HepG2 (cell line): Measurements from ENCODE around the gene L3MBTL1. TPM values are rescaled to one million over a fixed set of nuclear protein-coding genes. Genes with fewer than 3 reads are reported as not detected.

Experiments
- ATF6 ChIP-seq: sonication (generic); formaldehyde crosslinking; conservative IDR thresholded peaks from 2 replicates; pipeline ENCODE4 v1.4.0; 2020; ENCODE audit warnings: missing genetic modification reagents
- ELF3 ChIP-seq: IDR thresholded peaks from 2 replicates; pipeline ENCODE4 v1.6.1; 2016; ENCODE audit warnings: missing genetic modification reagents, missing compliant biosample characterization
- GMEB2 ChIP-seq: IDR thresholded peaks from 2 replicates; pipeline ENCODE4 v1.6.1; 2016; ENCODE audit warnings: missing biosample characterization, missing genetic modification reagents, low read depth
- JARID2 ChIP-seq: sonication (generic); formaldehyde crosslinking; IDR thresholded peaks from 2 replicates; pipeline ENCODE4 v1.8.1; 2023; ENCODE audit warnings: missing genetic modification reagents, inconsistent platforms; ENCODE audit not compliant: insufficient replicate concordance
- KLF6 ChIP-seq: IDR thresholded peaks from 2 replicates; pipeline ENCODE4 v1.8.0; 2016; ENCODE audit warnings: missing biosample characterization, missing genetic modification reagents
- MATR3 ChIP-seq: sonication (generic); formaldehyde crosslinking; IDR thresholded peaks from 2 replicates; pipeline ENCODE4 v1.4.0; 2020; ENCODE audit warnings: missing genetic modification reagents
- NPAS2 ChIP-seq: sonication (generic); formaldehyde crosslinking; IDR thresholded peaks from 2 replicates; pipeline ENCODE4 v1.8.0; 2022; ENCODE audit warnings: mild to moderate bottlenecking, missing genetic modification reagents, borderline replicate concordance
- PRPF4 ChIP-seq: fragments of 200-400 bp; formaldehyde crosslinking; IDR thresholded peaks from 2 replicates; pipeline ENCODE4 v1.6.1; 2016; ENCODE audit warnings: low read length, low read depth; ENCODE audit not compliant: poor library complexity, severe bottlenecking
- RNF2 ChIP-seq: fragments of 450-650 bp; conservative IDR thresholded peaks from 2 replicates; pipeline ENCODE4 v1.6.1; 2016; ENCODE audit warnings: low read depth
- ZMYM3 ChIP-seq: sonication (generic); formaldehyde crosslinking; IDR thresholded peaks from 2 replicates; pipeline ENCODE4 v1.5.1; 2020; ENCODE audit warnings: mild to moderate bottlenecking, missing genetic modification reagents
- ZNF138 ChIP-seq: sonication (generic); formaldehyde crosslinking; IDR thresholded peaks from 2 replicates; pipeline ENCODE4 v1.5.0; 2020; ENCODE audit warnings: mild to moderate bottlenecking, low read depth, missing genetic modification reagents
- ZNF274 ChIP-seq: sonication (generic); formaldehyde crosslinking; IDR thresholded peaks from 2 replicates; pipeline ENCODE4 v1.5.1; 2020; ENCODE audit warnings: mild to moderate bottlenecking, missing genetic modification reagents
- ZNF431 ChIP-seq: sonication (generic); formaldehyde crosslinking; IDR thresholded peaks from 2 replicates; pipeline ENCODE4 v1.9.0; 2022; ENCODE audit warnings: missing genetic modification reagents, low read depth, mild to moderate bottlenecking, borderline replicate concordance
- ZNF547 ChIP-seq: sonication (generic); formaldehyde crosslinking; IDR thresholded peaks from 2 replicates; pipeline ENCODE4 v1.5.1; 2020; ENCODE audit warnings: mild to moderate bottlenecking, missing genetic modification reagents
- ZNF83 ChIP-seq: sonication (generic); formaldehyde crosslinking; IDR thresholded peaks from 2 replicates; pipeline ENCODE4 v1.4.0; 2020; ENCODE audit warnings: missing genetic modification reagents, mild to moderate bottlenecking, borderline replicate concordance
- polyA plus RNA-seq, 8 experiments: library from polyadenylated mRNA; depleted of rRNA in 3 of 8; stranded (reverse) in 7 of 8; unstranded in 1 of 8; fragments of >200 nt; fragmentation: Illumina TruSeq in 4 of 8; extraction: Trizol in 4 of 8; gene quantifications; 2 replicates each; pipeline versions ENCODE4 v1.2.1 to v1.2.3, GENCODE V29; 2011 to 2016; ENCODE audit warnings: low read depth in 4 of 8, missing spikeins in 1 of 8, mixed read lengths in 1 of 8; ENCODE audit not compliant: insufficient read depth in 1 of 8
- total RNA-seq, 5 experiments: library from RNA; depleted of rRNA; stranded (reverse); fragments of >200 nt; fragmentation: Illumina TruSeq; extraction: Trizol; gene quantifications; 2 replicates each; pipeline ENCODE4 v1.2.3, GENCODE V29; 2016; ENCODE audit warnings: low read depth in 1 of 5
- TF ChIP-seq, protein P1 (sequence below): sonication (generic); formaldehyde crosslinking; IDR thresholded peaks from 2 replicates; pipeline ENCODE4 v1.4.0; 2020; ENCODE audit warnings: mild to moderate bottlenecking, missing genetic modification reagents, borderline replicate concordance
- TF ChIP-seq, protein P2 (sequence below): sonication (generic); formaldehyde crosslinking; IDR thresholded peaks from 2 replicates; pipeline ENCODE4 v1.5.0; 2020; ENCODE audit warnings: mild to moderate bottlenecking, missing genetic modification reagents
- TF ChIP-seq, protein P3 (sequence below): sonication (generic); formaldehyde crosslinking; IDR thresholded peaks from 2 replicates; pipeline ENCODE4 v1.4.0; 2020; ENCODE audit warnings: mild to moderate bottlenecking, missing genetic modification reagents

The L3MBTL1 gene
- total and polyA plus RNA-seq, 2 of the 13 experiments (the other 11 are each of a cell fraction or from before 2014, with no cell fraction given) = 9.0 to 17.8 TPM

DNA sequence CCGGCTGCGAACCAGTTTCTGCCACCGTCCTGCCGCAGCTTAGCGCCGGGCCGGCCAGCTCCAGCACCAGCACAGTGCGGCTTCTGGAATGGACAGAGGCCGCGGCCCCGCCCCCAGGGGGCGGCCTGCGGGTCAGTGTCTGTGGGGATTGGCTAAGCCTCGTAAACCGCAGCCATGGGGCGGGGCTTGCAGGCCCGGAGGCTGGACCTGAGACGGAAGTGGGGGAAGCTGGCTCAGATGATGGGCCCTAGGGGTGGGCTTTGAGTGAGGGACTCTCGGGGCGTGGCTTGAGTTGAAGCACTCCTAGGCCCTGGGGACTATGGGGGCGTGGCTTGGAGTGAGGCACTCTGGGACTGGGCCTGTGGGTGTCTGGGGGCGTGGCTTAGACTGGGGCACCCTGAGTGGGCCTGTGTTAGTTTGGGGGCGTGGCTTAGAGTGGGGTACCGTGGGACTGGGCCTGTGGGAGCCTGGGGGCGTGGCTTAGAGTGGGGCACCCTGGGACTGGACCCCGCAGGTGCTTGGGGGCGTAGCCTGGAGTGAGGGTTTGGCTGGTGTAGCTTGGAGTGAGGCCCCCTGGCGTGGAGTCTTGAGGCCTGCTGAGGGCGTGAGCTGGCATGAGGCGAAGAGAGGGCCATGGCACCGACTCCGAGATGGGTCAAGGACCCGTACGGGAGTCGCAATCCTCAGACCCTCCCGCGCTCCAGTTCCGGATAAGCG, 6.6 kb downstream of the L3MBTL1 start (continued):
- TF ChIP-seq GMEB2 (CRISPR knock-in tag) = no peak
- TF ChIP-seq ATF6 (CRISPR knock-in tag) = no peak
- TF ChIP-seq ZNF547 (CRISPR knock-in tag) = no peak
- no peak for TF ChIP-seq ZNF431 (CRISPR knock-in tag)
- TF ChIP-seq RNF2 = no peak
- TF ChIP-seq, protein P1, sequence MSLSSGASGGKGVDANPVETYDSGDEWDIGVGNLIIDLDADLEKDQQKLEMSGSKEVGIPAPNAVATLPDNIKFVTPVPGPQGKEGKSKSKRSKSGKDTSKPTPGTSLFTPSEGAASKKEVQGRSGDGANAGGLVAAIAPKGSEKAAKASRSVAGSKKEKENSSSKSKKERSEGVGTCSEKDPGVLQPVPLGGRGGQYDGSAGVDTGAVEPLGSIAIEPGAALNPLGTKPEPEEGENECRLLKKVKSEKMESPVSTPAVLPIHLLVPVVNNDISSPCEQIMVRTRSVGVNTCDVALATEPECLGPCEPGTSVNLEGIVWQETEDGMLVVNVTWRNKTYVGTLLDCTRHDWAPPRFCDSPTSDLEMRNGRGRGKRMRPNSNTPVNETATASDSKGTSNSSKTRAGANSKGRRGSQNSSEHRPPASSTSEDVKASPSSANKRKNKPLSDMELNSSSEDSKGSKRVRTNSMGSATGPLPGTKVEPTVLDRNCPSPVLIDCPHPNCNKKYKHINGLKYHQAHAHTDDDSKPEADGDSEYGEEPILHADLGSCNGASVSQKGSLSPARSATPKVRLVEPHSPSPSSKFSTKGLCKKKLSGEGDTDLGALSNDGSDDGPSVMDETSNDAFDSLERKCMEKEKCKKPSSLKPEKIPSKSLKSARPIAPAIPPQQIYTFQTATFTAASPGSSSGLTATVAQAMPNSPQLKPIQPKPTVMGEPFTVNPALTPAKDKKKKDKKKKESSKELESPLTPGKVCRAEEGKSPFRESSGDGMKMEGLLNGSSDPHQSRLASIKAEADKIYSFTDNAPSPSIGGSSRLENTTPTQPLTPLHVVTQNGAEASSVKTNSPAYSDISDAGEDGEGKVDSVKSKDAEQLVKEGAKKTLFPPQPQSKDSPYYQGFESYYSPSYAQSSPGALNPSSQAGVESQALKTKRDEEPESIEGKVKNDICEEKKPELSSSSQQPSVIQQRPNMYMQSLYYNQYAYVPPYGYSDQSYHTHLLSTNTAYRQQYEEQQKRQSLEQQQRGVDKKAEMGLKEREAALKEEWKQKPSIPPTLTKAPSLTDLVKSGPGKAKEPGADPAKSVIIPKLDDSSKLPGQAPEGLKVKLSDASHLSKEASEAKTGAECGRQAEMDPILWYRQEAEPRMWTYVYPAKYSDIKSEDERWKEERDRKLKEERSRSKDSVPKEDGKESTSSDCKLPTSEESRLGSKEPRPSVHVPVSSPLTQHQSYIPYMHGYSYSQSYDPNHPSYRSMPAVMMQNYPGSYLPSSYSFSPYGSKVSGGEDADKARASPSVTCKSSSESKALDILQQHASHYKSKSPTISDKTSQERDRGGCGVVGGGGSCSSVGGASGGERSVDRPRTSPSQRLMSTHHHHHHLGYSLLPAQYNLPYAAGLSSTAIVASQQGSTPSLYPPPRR (CRISPR knock-in tag) = no peak
- TF ChIP-seq ZMYM3 (CRISPR knock-in tag) = peak; percentile 47; the same call in 1 of the 2 replicates
- TF ChIP-seq, protein P2, sequence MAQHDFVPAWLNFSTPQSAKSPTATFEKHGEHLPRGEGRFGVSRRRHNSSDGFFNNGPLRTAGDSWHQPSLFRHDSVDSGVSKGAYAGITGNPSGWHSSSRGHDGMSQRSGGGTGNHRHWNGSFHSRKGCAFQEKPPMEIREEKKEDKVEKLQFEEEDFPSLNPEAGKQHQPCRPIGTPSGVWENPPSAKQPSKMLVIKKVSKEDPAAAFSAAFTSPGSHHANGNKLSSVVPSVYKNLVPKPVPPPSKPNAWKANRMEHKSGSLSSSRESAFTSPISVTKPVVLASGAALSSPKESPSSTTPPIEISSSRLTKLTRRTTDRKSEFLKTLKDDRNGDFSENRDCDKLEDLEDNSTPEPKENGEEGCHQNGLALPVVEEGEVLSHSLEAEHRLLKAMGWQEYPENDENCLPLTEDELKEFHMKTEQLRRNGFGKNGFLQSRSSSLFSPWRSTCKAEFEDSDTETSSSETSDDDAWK (CRISPR knock-in tag) = no peak
- TF ChIP-seq NPAS2 (CRISPR knock-in tag) = no peak
- TF ChIP-seq ZNF138 (CRISPR knock-in tag) = no peak
- TF ChIP-seq JARID2 (CRISPR knock-in tag) = no peak
- peak; percentile 41; the same call in 1 of the 2 replicates for TF ChIP-seq ZNF274 (CRISPR knock-in tag)
- TF ChIP-seq, protein P3, sequence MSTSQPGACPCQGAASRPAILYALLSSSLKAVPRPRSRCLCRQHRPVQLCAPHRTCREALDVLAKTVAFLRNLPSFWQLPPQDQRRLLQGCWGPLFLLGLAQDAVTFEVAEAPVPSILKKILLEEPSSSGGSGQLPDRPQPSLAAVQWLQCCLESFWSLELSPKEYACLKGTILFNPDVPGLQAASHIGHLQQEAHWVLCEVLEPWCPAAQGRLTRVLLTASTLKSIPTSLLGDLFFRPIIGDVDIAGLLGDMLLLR (CRISPR knock-in tag) = no peak
- peak; percentile 72 for TF ChIP-seq ELF3 (CRISPR knock-in tag)
- 0 out of 2 replicates have a peak, but pooled peaks have one; percentile 24 for TF ChIP-seq KLF6 (CRISPR knock-in tag)
- TF ChIP-seq ZNF83 (CRISPR knock-in tag) = peak; percentile 83; the same call in 1 of the 2 replicates
- no peak for TF ChIP-seq MATR3 (CRISPR knock-in tag)
- TF ChIP-seq PRPF4 = no peak
